Upper lobe of right lung (tissue), 1 donor: Measurements from ENCODE around the gene ZSWIM2. TPM values are rescaled to one million over a fixed set of nuclear protein-coding genes. Genes with fewer than 3 reads are reported as not detected.
"Not testable (repeated sequence)": the region's sequence is repeated elsewhere in the genome, so short reads cannot be mapped to it uniquely, and the experiment has no call there.

Source experiments
- ATAC-seq: fragments of 200-7000 bp; cut with Tn5 transposase; one replicate; pipeline ENCODE4 v1.9.1; 2020; ENCODE audit warnings: mild to moderate bottlenecking, moderate library complexity
- DNase-seq: peaks from one replicate; pipeline ENCODE4 v3.0.0-alpha.2; 2020
- H3K27ac ChIP-seq: fragments of 200-600 bp; one replicate; pipeline ENCODE4 v1.8.0; 2022
- H3K27me3 ChIP-seq: fragments of 200-600 bp; one replicate; pipeline ENCODE4 v1.8.0; 2022; ENCODE audit warnings: mild to moderate bottlenecking
- H3K36me3 ChIP-seq: fragments of 200-600 bp; one replicate; pipeline ENCODE4 v1.8.0; 2022
- H3K4me1 ChIP-seq: fragments of 200-600 bp; one replicate; pipeline ENCODE4 v1.8.0; 2022
- H3K4me3 ChIP-seq: fragments of 200-600 bp; one replicate; pipeline ENCODE4 v1.8.0; 2022; ENCODE audit warnings: mild to moderate bottlenecking
- H3K9me3 ChIP-seq: fragments of 200-600 bp; one replicate; pipeline ENCODE4 v1.8.0; 2022
- CTCF ChIP-seq: fragments of 200-600 bp; IDR thresholded peaks from one replicate; pipeline ENCODE4 v1.8.0; 2022; ENCODE audit warnings: antibody characterized with exemption
- intact Hi-C: fragments of 100-400 bp; cut with DNase I; formaldehyde crosslinking; loops from one replicate; pipeline ENCODE4 v1.11.0; 2022
- total RNA-seq: library from RNA; stranded (reverse); fragmentation: NEBNext Ultra II Directional; extraction: Animal tissue kit (Norgen Biotek cat#: 25700); gene quantifications from one replicate; pipeline ENCODE4 v1.2.1, GENCODE V29; 2021
- donor health status: DM: no; HTN: yes; CAD: no; lungs with severe emphysema.

Gene ZSWIM2
- total RNA-seq, 1 donor from 2014 or later: not detected

GRCh38 chr2:186841940-186842339 is 7.0 kb downstream of the ZSWIM2 start:
- Histone ChIP-seq H3K4me3 (no peak overlapping the region), H3K27ac (no peak overlapping the region), H3K27me3 (no peaks in the 10 kb centered on the region), H3K36me3 (no peaks in the 10 kb centered on the region), H3K4me1 (no peaks in the 10 kb centered on the region), H3K9me3 (no peaks in the 10 kb centered on the region)
- intact Hi-C loops: no loop called here
- TF ChIP-seq CTCF: no peak
- DNase-seq: no peak
- ATAC-seq: no peak

GRCh38 chr2:186835628-186836027 is 13.3 kb downstream of the ZSWIM2 start:
- TF ChIP-seq CTCF: no peak
- ATAC-seq (no peak), DNase-seq (no peak)
- no peaks in the 10 kb centered on the region for H3K9me3 ChIP-seq
- H3K27me3 ChIP-seq: no peaks in the 10 kb centered on the region
- intact Hi-C loops: no loop called here
- H3K27ac ChIP-seq: no peak overlapping the region
- H3K4me1 ChIP-seq: no peaks in the 10 kb centered on the region
- no peak overlapping the region for H3K4me3 ChIP-seq
- H3K36me3 ChIP-seq: no peaks in the 10 kb centered on the region

GRCh38 chr2:186827862-186828492 is 21.0 kb downstream of the ZSWIM2 start:
- intact Hi-C loops: no loop called here
- ATAC-seq: no peak
- H3K36me3 ChIP-seq: no peaks in the 10 kb centered on the region
- no peak overlapping the region for H3K27ac ChIP-seq
- no peaks in the 10 kb centered on the region for H3K9me3 ChIP-seq
- no peaks in the 10 kb centered on the region for H3K4me1 ChIP-seq
- TF ChIP-seq CTCF: no peak
- no peak overlapping the region for H3K4me3 ChIP-seq
- DNase-seq: no peak
- H3K27me3 ChIP-seq: no peaks in the 10 kb centered on the region

GRCh38 chr2:186827411-186827810 is 21.6 kb downstream of the ZSWIM2 start:
- no peaks in the 10 kb centered on the region for H3K9me3 ChIP-seq
- DNase-seq (no peak), ATAC-seq (no peak)
- H3K4me3 ChIP-seq: no peak overlapping the region
- no peaks in the 10 kb centered on the region for H3K4me1 ChIP-seq
- no peak overlapping the region for H3K27ac ChIP-seq
- intact Hi-C loops: no loop called here
- no peaks in the 10 kb centered on the region for H3K36me3 ChIP-seq
- no peaks in the 10 kb centered on the region for H3K27me3 ChIP-seq
- TF ChIP-seq CTCF: no peak

GRCh38 chr2:186822323-186822722 is 26.6 kb downstream of the ZSWIM2 start:
- ATAC-seq (no peak), DNase-seq (no peak)
- Histone ChIP-seq H3K36me3 (no peaks in the 10 kb centered on the region), H3K4me3 (no peak overlapping the region), H3K27ac (no peak overlapping the region), H3K4me1 (no peaks in the 10 kb centered on the region), H3K27me3 (no peaks in the 10 kb centered on the region), H3K9me3 (no peaks in the 10 kb centered on the region)
- no peak for TF ChIP-seq CTCF
- intact Hi-C loops: no loop called here

GRCh38 chr2:186820303-186820702 is 28.7 kb downstream of the ZSWIM2 start:
- no peak for TF ChIP-seq CTCF
- H3K9me3 ChIP-seq: peaks cover 3% of the 10 kb centered on the region
- ATAC-seq: no peak
- no peaks in the 10 kb centered on the region for H3K27me3 ChIP-seq
- no peak for DNase-seq
- no peaks in the 10 kb centered on the region for H3K4me1 ChIP-seq
- no peak overlapping the region for H3K4me3 ChIP-seq
- intact Hi-C loops: no loop called here
- no peak overlapping the region for H3K27ac ChIP-seq
- no peaks in the 10 kb centered on the region for H3K36me3 ChIP-seq

GRCh38 chr2:186811760-186812159 is 37.2 kb downstream of the ZSWIM2 start:
- intact Hi-C loops, H3K4me3 ChIP-seq, H3K27me3 ChIP-seq, DNase-seq, H3K9me3 ChIP-seq, ATAC-seq, H3K4me1 ChIP-seq, H3K36me3 ChIP-seq, H3K27ac ChIP-seq: not testable (repeated sequence)
